Kidney epithelial cell (primary cell): ENCODE data around the gene SPACA6. TPM values are rescaled to one million over a fixed set of nuclear protein-coding genes. Genes with fewer than 3 reads are reported as not detected.
A peak's percentile ranks its signal among the peaks of the same experiment; 100 is the strongest.

Source experiments
- DNase-seq: peaks from one replicate; pipeline ENCODE4 v3.0.0-alpha.2; 2010; ENCODE audit warnings: low read depth
- H3K27me3 ChIP-seq: 2 replicates; pipeline ENCODE4 v1.6.0; 2011; ENCODE audit warnings: low read length; ENCODE audit not compliant: control insufficient read depth, insufficient read depth
- H3K36me3 ChIP-seq: 2 replicates; pipeline ENCODE4 v1.5.1; 2011; ENCODE audit warnings: low read length; ENCODE audit not compliant: control insufficient read depth, insufficient read depth
- H3K4me3 ChIP-seq: 2 replicates; pipeline ENCODE4 v1.5.1; 2011; ENCODE audit warnings: low read depth, mild to moderate bottlenecking, control low read depth, low read length
- CTCF ChIP-seq: IDR thresholded peaks from 2 replicates; pipeline ENCODE4 v1.5.1; 2011; ENCODE audit warnings: mild to moderate bottlenecking, moderate library complexity, low read length, control low read depth, inconsistent platforms; ENCODE audit not compliant: insufficient read depth, poor library complexity, severe bottlenecking
- total RNA-seq: library from RNA; depleted of rRNA; stranded (reverse); fragments of >200 nt; gene quantifications from 2 replicates; pipeline ENCODE4 v1.2.3, GENCODE V29; 2015

SPACA6 gene
- total RNA-seq, 1 donor from 2014 or later, result 12.6 TPM

GRCh38 chr19:51653162-51653561 is 40.0 kb upstream of the SPACA6 start:
- Histone ChIP-seq H3K27me3 (no peaks in the 10 kb centered on the region), H3K4me3 (no peak overlapping the region), H3K36me3 (no peaks in the 10 kb centered on the region)
- TF ChIP-seq CTCF, result no peak
- DNase-seq, result no peak

DNA sequence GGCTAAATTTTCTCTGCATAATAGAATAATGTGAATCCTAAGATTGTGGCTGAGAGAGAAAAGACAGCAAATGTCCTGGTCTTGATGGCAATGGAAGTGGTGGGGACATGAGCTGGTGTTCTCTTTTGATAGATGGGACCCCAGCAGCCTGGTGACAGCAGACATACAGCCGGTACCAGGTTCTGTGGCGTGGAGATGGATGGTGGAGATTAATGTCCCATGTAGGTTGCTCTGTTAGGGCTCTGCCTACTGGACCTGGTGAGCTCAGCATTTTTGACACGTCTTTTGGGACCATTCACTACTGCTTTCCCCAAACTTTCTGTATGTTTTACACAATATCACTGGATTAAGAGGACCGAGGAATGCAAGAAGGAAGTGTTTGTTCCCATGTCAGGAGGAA is 38.3 kb upstream of the SPACA6 start:
- H3K36me3 ChIP-seq, result no peaks in the 10 kb centered on the region
- no peak overlapping the region for H3K4me3 ChIP-seq
- TF ChIP-seq CTCF, result no peak
- H3K27me3 ChIP-seq, result no peaks in the 10 kb centered on the region
- DNase-seq, result no peak

DNA sequence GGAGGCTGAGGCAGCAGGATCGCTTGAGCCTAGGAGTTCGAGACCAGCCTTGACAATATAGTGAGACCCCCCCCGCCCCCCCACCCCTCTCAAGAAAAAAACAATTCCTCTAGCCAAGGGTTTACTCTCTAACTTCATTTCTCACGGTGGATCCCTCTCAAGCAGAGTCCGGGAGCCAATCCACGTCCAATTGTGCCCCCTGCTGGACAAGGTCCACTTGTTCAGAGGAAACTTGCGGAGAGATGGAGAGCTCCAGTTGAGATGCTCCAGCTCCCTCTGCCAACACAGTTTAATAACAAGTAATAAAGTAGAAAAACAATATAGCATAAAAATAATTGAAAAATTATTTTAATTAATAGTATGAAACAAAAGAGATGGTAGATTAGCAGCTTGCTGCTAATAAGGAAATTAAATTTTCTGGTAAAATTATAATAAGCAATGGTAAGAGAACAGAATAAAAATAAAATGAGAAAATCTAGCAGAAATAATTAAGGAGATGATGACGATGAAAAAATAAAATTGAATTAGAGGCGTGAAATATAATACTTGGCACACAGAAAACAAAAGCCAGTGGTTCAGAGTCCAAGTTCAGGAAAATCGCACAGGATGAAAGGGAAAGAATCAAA is 32.0 kb upstream of the SPACA6 start:
- Histone ChIP-seq H3K27me3 (no peaks in the 10 kb centered on the region), H3K36me3 (no peaks in the 10 kb centered on the region), H3K4me3 (no peak overlapping the region)
- DNase-seq, result peak; percentile 12
- peak; percentile 71 for TF ChIP-seq CTCF

- TF ChIP-seq CTCF, result no peak
- H3K27me3 ChIP-seq, result no peaks in the 10 kb centered on the region
- DNase-seq, result no peak
- H3K4me3 ChIP-seq, result no peak overlapping the region
- H3K36me3 ChIP-seq, result no peaks in the 10 kb centered on the region
Measured at GRCh38 chr19:51663650-51664049, 29.5 kb upstream of the SPACA6 start.

DNA sequence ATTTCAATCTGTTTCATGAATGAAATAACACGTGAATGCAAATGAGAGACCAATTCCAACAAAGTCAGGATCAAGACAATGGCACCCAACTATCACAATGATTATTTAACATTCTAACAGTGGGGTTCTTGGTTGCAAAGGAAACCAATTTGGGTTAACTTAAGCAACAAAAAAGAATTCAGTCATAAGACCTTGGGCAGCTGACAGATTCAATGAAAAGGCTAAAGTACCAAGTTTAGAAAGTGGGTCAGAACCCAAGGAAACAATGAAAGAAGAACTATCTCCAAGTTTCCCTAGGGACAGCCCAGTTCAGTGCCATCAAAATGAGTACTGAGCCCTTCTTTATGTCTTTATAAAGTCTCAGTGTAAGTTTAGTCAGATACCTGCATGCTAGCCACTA is 29.0 kb upstream of the SPACA6 start:
- no peaks in the 10 kb centered on the region for H3K36me3 ChIP-seq

More for the DNA sequence above, 29.0 kb upstream of the SPACA6 start:
- no peaks in the 10 kb centered on the region for H3K27me3 ChIP-seq
- DNase-seq, result no peak
- H3K4me3 ChIP-seq, result no peak overlapping the region
- no peak for TF ChIP-seq CTCF
